ENCODE data around the gene PNPLA7.

Gene PNPLA7

GRCh38 chr9:137428311-137428630, 121.9 kb downstream of the PNPLA7 start:
- H3K27ac ChIP-seq: no peak overlapping the region
- no peak overlapping the region for H3K4me2 ChIP-seq (ENCODE audit: low read length)
- H3K4me1 ChIP-seq: no peaks in the 10 kb centered on the region
- no peak for TF ChIP-seq CTCF (IDR thresholded peaks at IDR 0.05)
- no peaks in the 10 kb centered on the region for H3K27me3 ChIP-seq (ENCODE audit: control insufficient read depth, insufficient read depth, low read length)
- H2AFZ ChIP-seq: no peak overlapping the region
- H3K9me3 ChIP-seq (ENCODE audit: control insufficient read depth, low read length): no peaks in the 10 kb centered on the region
- H3K36me3 ChIP-seq (ENCODE audit: control insufficient read depth, insufficient read depth, low read length): no peaks in the 10 kb centered on the region
- H3K9ac ChIP-seq: no peak overlapping the region
- H3K79me2 ChIP-seq: no peaks in the 10 kb centered on the region
- H3K4me3 ChIP-seq (ENCODE audit: low read depth, low read length): no peak overlapping the region

DNA sequence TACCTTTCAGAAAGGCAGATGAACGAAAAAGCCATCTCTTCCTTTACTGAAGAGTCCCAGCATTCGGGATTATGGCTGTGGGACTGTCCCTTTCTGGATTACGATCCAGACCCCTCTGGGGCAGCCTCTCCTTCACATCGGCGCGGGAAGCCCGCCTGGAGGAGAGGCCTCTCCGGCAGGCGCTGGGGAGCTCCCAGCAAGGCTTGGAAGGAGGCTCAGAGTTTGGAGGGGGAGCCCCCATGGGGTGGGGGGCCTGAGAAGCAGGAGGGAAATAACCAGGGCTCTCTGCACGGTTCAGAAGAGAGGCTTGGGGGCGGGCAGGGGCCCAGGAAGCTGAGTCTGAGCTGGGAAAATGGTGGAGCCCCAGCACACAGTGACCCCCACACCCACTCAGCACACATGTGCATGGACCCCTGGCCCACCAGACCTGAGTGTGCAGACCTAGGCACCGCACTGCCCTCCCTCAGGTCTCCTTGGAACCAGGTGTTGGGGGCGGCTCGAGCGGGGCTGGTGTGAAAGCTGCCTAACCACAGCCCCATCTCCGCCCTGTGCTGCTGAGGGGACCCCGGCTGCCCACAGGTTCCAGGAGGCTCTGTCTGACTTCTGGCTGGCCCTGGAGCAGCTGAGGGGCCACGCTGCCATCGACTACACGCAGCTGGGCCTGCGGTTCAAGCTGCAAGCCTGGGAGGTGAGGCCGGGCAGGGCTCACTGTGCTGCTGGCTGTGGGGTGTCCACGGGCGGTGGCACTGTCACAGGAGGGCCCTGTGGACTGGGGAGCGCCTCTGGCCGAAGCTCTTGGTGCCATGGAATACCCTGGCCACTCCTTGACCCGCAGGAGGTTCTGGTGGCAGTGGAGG, 122.5 kb downstream of the PNPLA7 start:
- Histone ChIP-seq H2AFZ (no peak overlapping the region), H3K36me3 (ENCODE audit: control insufficient read depth, insufficient read depth, low read length) (no peaks in the 10 kb centered on the region), H3K79me2 (no peaks in the 10 kb centered on the region), H3K4me2 (ENCODE audit: low read length) (no peak overlapping the region), H3K9me3 (ENCODE audit: control insufficient read depth, low read length) (no peaks in the 10 kb centered on the region), H3K27ac (no peak overlapping the region), H3K9ac (no peak overlapping the region), H3K4me3 (ENCODE audit: low read depth, low read length) (no peak overlapping the region), H3K27me3 (ENCODE audit: control insufficient read depth, insufficient read depth, low read length) (no peaks in the 10 kb centered on the region), H3K4me1 (no peaks in the 10 kb centered on the region)
- TF ChIP-seq CTCF (IDR thresholded peaks at IDR 0.05): no peak

DNA sequence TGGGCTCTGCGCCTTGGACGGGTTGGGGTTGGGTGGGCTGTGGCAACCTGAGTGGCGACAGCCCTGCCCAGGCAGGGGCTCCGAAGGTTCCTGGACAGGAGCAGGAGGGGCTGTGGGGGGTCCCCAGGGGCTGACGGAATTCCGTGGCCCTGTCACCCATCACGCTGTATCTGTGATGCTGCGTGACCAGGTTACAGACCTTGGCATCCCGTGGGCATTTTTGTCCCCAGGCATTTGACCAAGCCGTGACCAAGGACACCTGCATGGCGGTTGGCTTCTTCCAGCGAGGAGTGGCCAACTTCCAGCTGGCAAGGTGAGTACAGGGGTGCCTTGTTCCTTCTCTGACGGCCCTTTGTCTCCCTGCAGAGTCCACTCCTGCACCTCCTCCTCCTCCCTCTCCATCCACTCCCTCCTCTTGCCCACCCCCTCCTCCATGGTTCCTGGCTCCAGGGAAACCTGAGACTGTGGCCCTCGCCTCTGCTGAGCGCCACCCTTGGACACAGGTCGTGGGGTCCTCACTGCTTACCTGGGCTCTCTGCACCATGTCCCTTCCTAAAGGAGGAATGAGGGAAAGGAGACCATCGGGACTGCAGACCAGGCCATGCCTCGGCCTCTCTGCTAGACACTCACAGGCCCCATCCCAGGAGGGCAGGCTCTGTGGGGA, 124.1 kb downstream of the PNPLA7 start:
- no peaks in the 10 kb centered on the region for H3K79me2 ChIP-seq
- TF ChIP-seq CTCF (IDR thresholded peaks at IDR 0.05): no peak
- H3K27ac ChIP-seq: no peak overlapping the region
- no peak overlapping the region for H3K9ac ChIP-seq
- H2AFZ ChIP-seq: no peak overlapping the region
- no peaks in the 10 kb centered on the region for H3K36me3 ChIP-seq (ENCODE audit: control insufficient read depth, insufficient read depth, low read length)
- H3K4me3 ChIP-seq (ENCODE audit: low read depth, low read length): no peak overlapping the region
- H3K4me2 ChIP-seq (ENCODE audit: low read length): no peak overlapping the region
- no peaks in the 10 kb centered on the region for H3K27me3 ChIP-seq (ENCODE audit: control insufficient read depth, insufficient read depth, low read length)
- H3K9me3 ChIP-seq (ENCODE audit: control insufficient read depth, low read length): no peaks in the 10 kb centered on the region
- peaks cover 3% of the 10 kb centered on the region for H3K4me1 ChIP-seq

- Histone ChIP-seq H3K27me3 (ENCODE audit: control insufficient read depth, insufficient read depth, low read length) (no peaks in the 10 kb centered on the region), H3K27ac (no peak overlapping the region), H3K79me2 (no peaks in the 10 kb centered on the region), H3K4me1 (peaks cover 3% of the 10 kb centered on the region), H2AFZ (peak overlapping the region; percentile 64), H3K9me3 (ENCODE audit: control insufficient read depth, low read length) (no peaks in the 10 kb centered on the region), H3K9ac (peak overlapping the region; percentile 19), H3K36me3 (ENCODE audit: control insufficient read depth, insufficient read depth, low read length) (no peaks in the 10 kb centered on the region), H3K4me2 (ENCODE audit: low read length) (peak overlapping the region; percentile 87), H3K4me3 (ENCODE audit: low read depth, low read length) (peak overlapping the region; percentile 66)
- no peak for TF ChIP-seq CTCF (IDR thresholded peaks at IDR 0.05)
Measured at GRCh38 chr9:137423514-137424291, 126.5 kb downstream of the PNPLA7 start.

Measured in parathyroid adenoma (tissue), 2 donors.